Cardiac muscle cell (in vitro differentiated cells and primary cell): ENCODE results near the gene LILRA2. TPM values are rescaled to one million over a fixed set of nuclear protein-coding genes. Genes with fewer than 3 reads are reported as not detected.
"Not testable (repeated sequence)": the region's sequence is repeated elsewhere in the genome, so short reads cannot be mapped to it uniquely, and the experiment has no call there.

Experiments
- DNase-seq, 2 donors: peaks; one replicate each; pipeline versions ENCODE4 v3.0.0 to v3.0.0-alpha.2; 2010 to 2017; ENCODE audit warnings: low read depth in 1 of 2, low spot score in 1 of 2
- H3K27ac ChIP-seq: fragments of 200-600 bp; sonication (generic); 2 replicates; pipeline ENCODE4 v1.5.1; 2016
- H3K27me3 ChIP-seq: fragments of 200-600 bp; sonication (generic); 2 replicates; pipeline ENCODE4 v1.6.0; 2016; ENCODE audit warnings: control low read depth
- H3K36me3 ChIP-seq: fragments of 200-600 bp; sonication (generic); 2 replicates; pipeline ENCODE4 v1.5.1; 2016; ENCODE audit warnings: control low read depth
- H3K4me1 ChIP-seq: fragments of 200-600 bp; sonication (generic); 2 replicates; pipeline ENCODE4 v1.8.1; 2017; ENCODE audit warnings: low read depth, mild to moderate bottlenecking, mixed run types
- H3K4me3 ChIP-seq: fragments of 200-600 bp; sonication (generic); 2 replicates; pipeline ENCODE4 v1.5.1; 2016; ENCODE audit warnings: mild to moderate bottlenecking
- H3K9me3 ChIP-seq: fragments of 200-600 bp; sonication (generic); 2 replicates; pipeline ENCODE4 v1.5.1; 2017; ENCODE audit warnings: low read depth, mild to moderate bottlenecking, control low read depth
- polyA plus RNA-seq: library from polyadenylated mRNA; unstranded; fragments of >200 nt; fragmentation: Nextera tagmentation; extraction: Ambion mirVana; gene quantifications from 2 replicates; pipeline ENCODE4 v1.2.1, GENCODE V29; 2016
- total RNA-seq: library from RNA; depleted of rRNA; stranded (reverse); fragments of >200 nt; gene quantifications from 2 replicates; pipeline ENCODE4 v1.2.3, GENCODE V29; 2016
- TF ChIP-seq, protein P1 (sequence below): IDR thresholded peaks from 2 replicates; pipeline ENCODE4 v1.5.1; 2012; ENCODE audit warnings: low read depth, mild to moderate bottlenecking, low read length

The LILRA2 gene
- total and polyA plus RNA-seq, 2 experiments from 2014 or later: not detected

DNA sequence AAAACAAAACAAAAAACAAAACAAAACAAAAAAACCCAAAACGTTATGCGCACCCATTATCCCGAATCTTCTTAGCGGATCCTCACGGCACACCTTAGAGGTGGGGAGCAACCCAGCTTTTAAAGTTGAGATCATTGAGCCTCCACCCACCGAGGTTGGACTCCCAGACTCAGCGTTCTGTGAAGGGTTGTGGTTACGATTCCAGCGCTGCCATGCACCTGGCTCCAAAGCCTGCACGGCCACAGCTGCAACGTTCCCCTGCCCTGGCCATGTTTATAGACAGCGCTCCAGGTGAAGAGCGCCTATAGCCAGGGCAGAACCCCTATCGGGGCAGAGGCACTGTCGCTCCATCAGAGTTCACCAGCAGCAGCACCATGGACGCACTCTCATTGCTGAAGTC, 18.7 kb upstream of the LILRA2 start:
- TF ChIP-seq, protein P1, sequence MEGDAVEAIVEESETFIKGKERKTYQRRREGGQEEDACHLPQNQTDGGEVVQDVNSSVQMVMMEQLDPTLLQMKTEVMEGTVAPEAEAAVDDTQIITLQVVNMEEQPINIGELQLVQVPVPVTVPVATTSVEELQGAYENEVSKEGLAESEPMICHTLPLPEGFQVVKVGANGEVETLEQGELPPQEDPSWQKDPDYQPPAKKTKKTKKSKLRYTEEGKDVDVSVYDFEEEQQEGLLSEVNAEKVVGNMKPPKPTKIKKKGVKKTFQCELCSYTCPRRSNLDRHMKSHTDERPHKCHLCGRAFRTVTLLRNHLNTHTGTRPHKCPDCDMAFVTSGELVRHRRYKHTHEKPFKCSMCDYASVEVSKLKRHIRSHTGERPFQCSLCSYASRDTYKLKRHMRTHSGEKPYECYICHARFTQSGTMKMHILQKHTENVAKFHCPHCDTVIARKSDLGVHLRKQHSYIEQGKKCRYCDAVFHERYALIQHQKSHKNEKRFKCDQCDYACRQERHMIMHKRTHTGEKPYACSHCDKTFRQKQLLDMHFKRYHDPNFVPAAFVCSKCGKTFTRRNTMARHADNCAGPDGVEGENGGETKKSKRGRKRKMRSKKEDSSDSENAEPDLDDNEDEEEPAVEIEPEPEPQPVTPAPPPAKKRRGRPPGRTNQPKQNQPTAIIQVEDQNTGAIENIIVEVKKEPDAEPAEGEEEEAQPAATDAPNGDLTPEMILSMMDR: no peak
- Histone ChIP-seq H3K27me3 (no peaks in the 10 kb centered on the region), H3K27ac (no peak overlapping the region), H3K4me1 (no peaks in the 10 kb centered on the region), H3K36me3 (no peaks in the 10 kb centered on the region), H3K4me3 (no peak overlapping the region), H3K9me3 (no peaks in the 10 kb centered on the region)
- no peak for DNase-seq

DNA sequence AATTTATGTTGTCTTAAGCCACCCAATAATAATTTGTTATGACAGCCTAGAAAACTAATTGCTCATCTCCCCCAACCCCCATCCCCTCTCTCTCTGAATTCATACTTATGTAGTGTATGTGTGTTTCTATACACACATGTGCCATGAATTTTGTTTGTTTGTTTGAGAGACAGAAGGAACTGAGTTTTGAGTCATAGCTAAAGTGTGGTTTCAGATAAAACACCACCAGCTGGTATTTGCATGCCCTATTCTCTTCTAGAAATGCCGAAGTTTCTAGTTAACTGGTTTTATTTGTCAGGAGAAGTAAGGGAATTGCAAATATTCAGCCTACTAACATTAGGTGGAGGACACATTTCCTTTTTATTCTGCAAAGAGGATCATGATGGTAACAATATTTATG, 17.4 kb upstream of the LILRA2 start:
- Histone ChIP-seq H3K27ac (no peak overlapping the region), H3K27me3 (no peaks in the 10 kb centered on the region), H3K9me3 (no peaks in the 10 kb centered on the region), H3K4me1 (no peaks in the 10 kb centered on the region), H3K4me3 (no peak overlapping the region), H3K36me3 (no peaks in the 10 kb centered on the region)
- TF ChIP-seq, protein P1: no peak
- DNase-seq: no peak

DNA sequence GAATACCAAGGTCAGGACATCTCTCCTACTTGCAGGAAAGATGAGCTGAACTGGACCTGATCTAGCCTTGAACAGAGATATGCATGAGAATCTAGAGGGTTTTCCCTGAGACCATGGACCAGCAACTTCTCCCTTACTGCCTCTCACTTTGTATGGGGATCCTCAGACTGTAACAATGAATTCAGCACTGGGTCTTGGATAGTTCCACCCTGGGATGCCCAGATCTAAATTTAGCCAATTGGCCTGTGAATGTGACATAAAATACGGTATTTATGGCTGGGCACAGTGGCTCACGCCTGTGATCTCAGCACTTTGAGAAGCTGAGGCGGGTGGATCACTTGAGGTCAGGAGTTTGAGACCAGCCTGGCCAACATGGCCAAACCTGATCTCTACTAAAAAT, 15.3 kb upstream of the LILRA2 start:
- Histone ChIP-seq H3K27ac (no peak overlapping the region), H3K4me3 (no peak overlapping the region), H3K9me3 (no peaks in the 10 kb centered on the region), H3K4me1 (no peaks in the 10 kb centered on the region), H3K36me3 (no peaks in the 10 kb centered on the region), H3K27me3 (no peaks in the 10 kb centered on the region)
- TF ChIP-seq, protein P1: no peak
- DNase-seq: no peak

DNA sequence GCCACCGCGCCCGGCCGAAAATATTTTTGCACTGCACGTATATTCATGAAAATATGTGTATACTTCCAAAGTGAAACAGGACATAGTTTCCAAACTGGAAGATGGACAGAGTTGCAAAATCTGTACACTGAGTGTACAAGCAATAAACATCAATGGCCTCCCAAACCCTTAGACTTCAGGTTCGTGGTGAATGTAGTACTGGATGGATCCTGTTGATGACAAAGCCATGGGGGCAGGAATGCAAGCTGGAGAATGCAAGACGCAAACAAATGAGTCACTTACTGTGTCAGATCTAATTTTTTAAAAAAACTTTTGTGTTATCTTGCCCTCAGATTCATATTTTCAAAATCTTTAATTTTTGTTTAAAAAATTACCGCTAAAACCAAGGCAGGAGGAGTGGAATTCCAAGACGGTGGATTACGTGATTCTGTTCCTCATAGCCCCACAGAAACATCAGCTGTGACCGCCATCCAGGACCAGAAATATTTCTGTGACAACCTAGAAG, 12.7 kb upstream of the LILRA2 start:
- Histone ChIP-seq H3K27ac (no peak overlapping the region), H3K36me3 (no peaks in the 10 kb centered on the region), H3K27me3 (no peaks in the 10 kb centered on the region), H3K9me3 (no peaks in the 10 kb centered on the region), H3K4me1 (no peaks in the 10 kb centered on the region), H3K4me3 (no peak overlapping the region)
- DNase-seq: no peak
- TF ChIP-seq, protein P1: no peak

DNA sequence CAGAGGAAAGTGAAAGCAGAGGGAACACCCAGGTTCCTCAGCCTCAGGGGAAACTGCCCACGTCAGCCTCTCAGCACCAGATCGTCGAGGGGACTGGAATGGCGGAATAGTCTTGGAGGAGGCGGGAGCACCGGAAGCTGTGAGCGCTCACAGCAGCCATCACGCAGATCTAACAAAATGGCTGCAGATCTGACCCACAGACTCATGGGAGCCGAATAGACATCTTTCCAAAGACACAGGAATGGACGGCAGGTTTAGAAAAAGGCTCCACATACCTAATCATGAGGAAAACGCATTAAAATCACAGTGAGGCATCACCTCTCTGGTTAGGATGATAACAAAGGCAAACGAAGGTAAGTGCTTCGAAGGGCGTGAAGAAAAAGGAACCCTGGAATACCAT, 11.8 kb upstream of the LILRA2 start:
- H3K27ac ChIP-seq: no peak overlapping the region
- H3K36me3 ChIP-seq: no peaks in the 10 kb centered on the region
- DNase-seq: no peak
- H3K4me3 ChIP-seq: no peak overlapping the region
- H3K9me3 ChIP-seq: no peaks in the 10 kb centered on the region
- H3K27me3 ChIP-seq: no peaks in the 10 kb centered on the region
- TF ChIP-seq, protein P1: no peak
- no peaks in the 10 kb centered on the region for H3K4me1 ChIP-seq

DNA sequence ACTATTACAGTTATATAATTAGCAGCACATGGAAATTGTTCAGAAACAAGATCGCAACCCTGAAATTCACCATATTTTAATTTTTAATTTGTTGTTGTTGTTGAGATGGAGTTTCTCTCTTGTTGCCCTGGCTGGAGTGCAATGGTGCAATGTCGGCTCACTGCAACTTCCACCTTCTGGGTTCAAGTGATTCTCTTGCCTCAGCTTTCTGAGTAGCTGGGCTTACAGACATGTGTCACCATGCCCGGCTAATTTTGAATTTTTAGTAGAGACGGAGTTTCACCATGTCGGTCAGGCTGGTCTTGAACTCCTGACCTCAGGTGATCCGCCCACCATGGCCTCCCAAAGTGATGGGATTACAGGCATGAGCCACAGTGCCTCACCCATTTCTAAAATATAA, 10.4 kb upstream of the LILRA2 start:
- DNase-seq, H3K4me3 ChIP-seq, H3K27me3 ChIP-seq, H3K36me3 ChIP-seq, H3K27ac ChIP-seq, H3K4me1 ChIP-seq, H3K9me3 ChIP-seq: not testable (repeated sequence)
